HG02610 (cell line): Measurements from ENCODE around the gene MMD2.

Experiments used
- ATAC-seq: cut with Tn5 transposase; IDR thresholded peaks from one replicate; pipeline ENCODE4 v1.9.1; 2021; ENCODE audit warnings: mild to moderate bottlenecking, moderate library complexity; ENCODE audit not compliant: unreplicated experiment

MMD2 gene

DNA sequence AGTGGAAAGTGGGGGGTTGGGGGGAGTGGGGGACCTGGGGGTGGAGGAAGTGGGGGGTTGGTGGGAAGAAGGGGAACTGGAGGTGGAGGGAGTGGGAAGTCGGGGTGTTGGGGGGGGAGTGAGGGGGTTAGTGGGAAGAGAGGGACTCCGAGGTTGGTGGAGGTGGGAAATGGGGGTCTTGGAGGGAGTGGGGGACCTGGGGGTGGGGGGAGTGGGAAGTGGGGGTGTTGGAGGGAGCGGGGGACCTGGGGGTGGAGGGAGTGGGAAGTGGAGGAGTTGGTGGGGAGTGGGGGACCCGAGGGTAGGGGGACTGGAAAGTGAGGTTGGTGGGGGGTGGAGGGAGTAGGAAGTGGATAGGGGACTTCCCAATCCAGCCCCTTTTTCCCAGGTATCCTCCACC, 906 bp upstream of the MMD2 start:
- ATAC-seq, result no peak

DNA sequence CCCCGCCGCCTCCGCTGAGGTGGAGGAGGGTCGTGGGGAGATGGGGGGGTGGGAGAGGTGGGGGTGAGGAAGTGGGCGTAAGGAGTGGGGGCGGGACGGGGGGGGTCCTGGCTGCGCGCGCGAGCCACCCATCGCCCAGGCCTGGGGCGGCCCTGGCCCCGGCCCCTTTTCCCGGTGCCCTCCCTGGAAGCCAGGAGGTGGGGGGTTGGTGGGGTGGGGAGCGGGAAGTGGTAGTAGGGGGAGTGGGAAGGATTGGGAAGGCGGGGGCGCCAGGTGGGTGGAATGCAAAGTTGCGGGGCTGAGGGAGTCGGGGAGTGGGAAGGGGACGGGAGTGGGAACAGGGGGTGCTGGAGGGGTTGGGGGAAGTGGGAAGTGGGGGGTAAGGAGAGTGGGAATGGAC, 319 bp upstream of the MMD2 start:
- ATAC-seq, result no peak

DNA sequence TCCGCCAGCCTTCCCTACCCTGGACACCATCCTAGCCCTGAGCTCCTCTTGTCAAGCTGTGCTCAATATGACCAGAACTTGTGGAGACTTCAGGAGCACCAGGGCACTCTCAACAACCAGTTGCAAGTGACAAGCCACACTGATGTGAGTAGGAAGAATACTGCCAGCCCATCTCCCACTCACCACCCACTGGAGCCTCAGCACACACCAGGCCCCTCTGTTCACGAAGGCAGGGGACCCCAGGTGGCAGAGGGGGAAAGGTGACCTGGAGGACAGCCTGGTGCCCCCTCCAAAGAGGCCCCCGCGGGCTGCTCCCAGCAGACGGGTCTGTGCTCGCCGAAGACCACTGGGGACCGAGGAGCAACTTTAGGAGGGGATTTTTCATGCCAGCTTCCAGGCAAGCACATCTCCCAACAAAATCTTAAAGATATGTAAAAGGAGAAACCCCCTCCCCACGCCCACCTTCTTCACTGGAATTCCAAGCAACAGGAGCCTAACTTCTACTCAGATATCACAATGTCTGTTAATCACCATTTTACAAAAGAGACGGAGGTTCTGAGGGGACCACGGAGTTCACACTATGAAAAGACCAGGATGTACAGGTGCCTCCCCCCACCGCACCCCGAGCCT, 1.0 kb downstream of the MMD2 start:
- no peak for ATAC-seq

DNA sequence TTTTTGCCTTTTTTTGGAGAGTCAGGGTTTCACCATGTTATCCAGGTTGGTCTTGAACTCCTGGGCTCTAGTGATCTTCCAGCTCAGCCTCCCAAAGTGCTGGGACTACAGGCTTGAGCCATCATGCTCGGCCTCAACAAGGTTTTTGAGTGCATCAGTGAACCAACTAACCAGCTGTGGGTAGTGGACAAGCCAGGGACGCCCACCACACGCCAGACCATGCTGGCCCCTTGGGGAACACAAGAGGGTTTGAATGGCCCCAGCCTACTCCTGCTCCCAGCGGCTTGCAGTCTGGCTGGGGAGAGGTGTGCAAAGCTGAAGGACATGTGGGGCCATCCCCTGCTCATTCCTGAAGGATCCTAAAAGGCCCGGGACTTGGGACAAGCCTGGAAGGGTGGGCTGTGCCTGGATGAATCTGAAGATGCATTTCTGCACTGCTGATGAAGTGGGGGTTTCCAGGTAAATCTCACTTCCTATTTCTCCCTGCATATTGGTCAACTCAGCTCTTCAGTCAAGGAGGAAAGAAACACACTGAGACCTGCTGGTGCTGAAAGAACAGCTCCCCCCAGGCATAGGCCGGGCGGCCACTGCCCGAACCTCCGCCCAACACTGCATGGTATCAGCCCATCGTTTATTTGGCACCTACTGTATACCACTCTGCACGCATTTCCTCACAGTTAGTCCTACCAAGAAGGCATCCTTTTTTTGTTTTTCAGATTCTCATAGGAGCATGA, 6.9 kb downstream of the MMD2 start:
- no peak for ATAC-seq

DNA sequence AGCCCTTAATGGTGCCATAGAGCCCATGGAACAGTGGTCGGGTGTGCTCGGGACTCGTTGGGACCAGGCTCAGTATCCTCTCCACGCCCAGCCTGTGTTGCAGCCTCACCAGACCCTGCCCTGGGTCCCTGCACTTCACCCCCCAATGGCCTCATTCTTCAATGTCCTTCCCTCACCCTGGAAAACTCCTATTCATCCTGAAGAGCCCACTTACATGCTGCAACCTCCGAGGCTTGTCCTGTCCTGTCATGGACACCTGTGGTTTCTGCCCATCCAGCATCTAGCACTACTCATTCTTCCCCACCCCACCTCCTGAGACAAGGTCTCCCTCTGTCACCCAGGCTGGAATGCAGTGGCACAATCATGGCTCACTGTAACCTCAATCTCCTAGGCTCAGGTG, 7.7 kb downstream of the MMD2 start:
- ATAC-seq, result no peak

DNA sequence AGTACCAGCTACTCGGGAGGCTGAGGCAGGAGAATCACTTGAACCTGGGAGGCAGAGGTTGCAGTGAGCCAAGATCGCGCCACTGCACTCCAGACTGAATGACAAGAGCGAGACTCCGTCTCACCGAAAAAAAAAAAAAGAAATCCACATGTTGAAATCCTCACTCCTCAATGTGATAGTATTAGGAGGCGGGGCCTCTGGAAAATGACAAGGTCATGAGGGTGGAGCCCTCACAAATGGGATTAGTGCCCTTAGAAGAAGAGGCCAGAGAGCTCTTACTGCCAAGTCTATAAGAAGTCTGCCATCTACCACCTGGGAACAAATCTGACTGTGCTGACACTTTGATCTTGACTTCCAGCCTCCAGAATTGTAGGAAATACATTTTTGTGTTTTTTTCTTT, 10.6 kb downstream of the MMD2 start:
- ATAC-seq, result no peak

DNA sequence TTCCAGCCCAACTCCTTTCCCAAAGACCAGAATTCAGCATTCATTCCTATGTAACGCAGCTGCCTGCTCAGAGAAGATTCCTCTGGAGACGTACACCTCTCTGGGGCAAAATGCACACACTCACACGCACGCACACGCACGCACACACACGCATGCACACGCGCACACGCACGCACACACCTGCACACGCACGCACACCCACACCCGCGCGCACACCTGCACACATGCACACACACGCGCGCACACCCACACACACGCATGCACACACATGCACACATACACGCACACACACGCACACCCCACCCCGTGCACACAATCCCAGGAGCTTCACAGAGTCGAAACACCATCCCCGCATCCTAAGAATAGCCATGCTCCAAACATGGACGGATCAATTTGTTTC, 13.0 kb downstream of the MMD2 start:
- ATAC-seq, result no peak

DNA sequence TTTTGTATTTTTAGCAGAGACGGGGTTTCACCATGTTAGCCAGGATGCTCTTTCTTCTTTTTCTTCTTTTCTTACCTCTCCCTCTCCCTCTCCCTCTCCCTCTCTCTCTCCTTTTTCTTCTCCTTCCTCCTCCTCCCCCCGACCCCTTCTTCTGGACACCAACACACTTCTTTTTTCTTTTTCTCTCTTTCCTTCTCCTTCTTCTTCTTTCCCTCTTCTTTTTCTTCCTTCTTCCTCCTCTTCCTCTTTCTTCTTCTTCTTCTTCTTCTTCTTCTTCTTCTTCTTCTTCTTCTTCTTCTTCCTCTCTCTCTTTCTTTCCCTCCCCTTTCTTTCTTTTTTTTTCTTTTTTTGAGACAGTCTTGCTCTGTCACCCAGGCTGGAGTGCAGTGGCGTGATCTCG, 14.0 kb downstream of the MMD2 start:
- ATAC-seq, result no peak

DNA sequence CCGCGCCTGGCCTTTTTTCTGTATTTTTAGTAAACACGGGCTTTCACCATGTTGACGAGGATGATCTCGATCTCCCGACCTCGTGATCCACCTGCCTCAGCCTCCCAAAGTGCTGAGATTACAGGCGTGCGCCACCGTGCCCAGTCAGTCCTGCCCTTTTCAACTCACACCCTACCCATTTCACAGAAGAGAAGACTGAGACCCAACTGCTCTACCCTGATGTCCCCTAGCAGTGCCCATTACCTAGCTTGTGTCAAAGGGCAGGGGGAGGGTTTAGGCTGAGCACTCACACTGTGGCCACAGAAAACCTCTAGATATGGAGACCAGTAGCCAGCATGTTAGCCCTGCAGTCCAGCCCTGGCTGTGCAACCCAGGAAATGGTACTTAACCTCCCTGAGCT, 15.7 kb downstream of the MMD2 start:
- ATAC-seq, result no peak

DNA sequence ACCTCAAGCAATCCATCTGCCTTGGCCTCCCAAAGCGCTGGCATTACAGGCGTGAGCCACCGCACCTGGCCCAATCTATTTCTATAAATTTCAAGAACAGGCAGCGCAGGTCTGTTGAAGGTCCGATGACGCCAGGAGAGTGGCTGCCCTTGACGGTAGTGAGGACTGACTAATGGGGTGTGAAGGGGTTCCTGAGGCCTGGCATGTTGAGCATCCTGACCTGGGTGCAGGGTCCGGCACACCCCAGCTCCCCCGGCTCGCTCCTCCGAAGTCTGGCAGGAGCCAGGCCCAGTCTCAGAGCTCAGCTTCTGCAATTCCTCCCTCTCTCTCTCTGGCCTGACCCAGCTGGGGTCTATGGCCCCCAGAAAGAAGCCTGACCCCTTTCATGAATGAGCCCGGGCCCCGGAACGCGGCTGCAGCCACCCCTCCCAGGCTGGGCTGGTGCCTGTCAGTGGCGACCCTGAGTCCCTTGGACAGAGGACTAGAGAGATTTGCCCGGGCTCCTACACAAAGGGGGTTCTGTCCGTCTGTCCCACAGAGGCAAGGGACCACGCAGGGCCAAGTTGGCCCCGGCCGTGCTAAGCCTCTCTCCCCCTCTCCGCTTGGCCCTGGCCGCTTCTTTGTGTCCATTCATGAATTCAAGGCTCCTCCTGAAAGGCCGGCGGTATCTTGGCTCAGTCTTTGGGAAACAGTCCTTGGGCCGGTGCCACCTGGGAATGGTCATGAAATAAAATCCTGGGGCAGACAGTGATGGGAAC, 18.8 kb downstream of the MMD2 start:
- no peak for ATAC-seq

DNA sequence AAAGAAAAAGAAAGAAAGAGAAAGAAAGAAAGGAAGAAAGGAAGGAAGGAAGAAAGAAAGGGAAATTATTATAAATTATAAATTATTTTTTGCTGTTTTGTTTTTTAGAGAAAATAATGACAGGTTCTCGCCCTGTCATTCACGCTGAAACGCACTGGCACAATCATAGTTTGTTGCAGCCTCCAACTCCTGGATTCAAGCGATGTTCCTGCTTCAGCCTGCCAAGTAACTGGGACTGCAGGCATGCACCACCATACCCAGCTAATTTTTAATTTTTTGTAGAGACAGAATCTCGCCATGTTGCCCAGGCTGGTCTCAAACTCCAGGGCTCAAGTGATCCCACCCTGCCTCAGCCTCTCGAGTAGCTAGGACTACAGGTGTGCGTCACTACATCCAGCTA, 21.6 kb downstream of the MMD2 start:
- ATAC-seq, result no peak

DNA sequence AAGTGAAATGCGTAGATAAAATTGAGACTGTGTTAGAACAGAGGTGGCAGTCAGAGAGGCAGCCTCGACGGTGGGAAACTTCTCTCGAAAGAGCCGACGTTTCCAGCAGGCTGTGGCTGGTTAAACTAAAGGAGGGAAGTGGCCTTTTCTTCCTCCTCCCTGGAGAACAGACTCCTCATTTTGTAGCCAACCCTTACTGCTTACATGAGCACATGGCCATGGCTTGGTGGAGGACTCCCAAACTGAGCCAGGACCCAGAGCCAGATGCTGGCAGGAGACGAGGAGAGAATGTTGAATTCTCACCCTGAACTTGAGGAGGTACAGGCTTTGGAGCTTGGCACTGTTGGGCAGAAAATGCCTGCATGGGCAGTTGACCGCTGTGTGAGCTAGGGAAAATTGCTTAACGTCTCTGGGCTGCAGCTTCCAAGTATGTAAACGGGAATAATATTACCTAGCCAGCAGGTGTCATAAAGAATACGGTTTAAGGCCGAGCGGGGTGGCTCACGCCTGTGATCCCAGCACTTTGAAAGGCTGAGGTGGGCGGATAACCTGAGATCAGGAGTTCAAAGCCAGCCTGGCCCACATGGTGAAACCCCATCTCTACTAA, 24.5 kb downstream of the MMD2 start:
- ATAC-seq, result no peak

DNA sequence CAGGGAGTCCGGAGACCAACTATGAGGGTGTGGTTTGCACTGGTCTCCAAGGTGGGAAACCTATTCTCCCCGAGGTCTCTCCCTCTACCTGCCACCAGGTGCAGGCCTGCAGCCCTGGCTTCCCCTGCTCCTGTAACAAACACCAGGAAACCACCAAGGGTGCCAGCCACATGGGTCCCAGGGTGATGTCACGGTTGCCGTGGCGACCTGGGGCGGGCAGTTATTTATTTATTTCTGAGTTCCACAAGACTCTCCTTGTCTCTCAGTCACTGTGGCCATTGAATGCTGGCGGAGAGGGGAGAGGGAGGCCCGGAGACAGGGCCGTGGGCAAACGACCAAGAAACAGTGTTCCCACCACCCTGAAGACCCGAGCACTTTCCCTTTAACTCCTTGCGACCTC, 27.0 kb downstream of the MMD2 start:
- no peak for ATAC-seq

DNA sequence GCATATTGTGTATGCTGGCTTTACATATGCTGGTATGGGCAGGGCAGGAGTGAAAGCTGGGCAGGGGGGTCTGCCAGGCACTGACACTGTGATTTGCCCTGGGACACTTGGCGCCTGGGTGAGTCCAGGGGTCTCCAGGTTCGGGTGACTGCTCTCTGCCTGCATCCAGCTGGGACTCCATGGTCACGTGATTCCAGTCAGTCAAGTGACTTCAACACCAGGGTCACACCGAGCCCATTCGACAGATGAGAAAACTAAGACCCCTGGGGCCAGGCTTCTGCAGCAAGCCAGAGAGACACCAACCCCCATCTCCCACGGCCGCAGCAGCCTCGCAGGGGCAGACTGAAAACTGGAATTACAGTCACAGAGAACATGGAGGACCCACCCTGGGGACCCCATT, 30.0 kb downstream of the MMD2 start:
- ATAC-seq, result no peak

DNA sequence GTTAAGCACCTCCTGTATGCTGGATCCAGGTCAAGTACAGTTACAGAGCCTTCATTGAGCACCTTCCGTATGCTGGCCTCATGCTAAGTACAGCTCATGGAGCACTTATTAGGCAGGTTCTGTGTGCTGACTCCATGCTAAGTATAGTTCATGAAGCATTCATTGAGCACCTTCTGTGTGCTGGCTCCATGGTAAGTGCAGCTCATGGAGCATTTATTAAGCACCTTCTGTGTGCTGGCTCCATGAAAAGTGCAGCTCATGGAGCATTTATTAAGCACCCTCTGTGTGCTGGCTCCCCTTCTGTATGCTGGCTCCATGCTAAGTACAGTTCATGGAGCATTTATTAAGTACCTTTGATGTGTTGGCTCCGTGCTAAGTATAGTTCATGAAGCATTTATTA, 30.5 kb downstream of the MMD2 start:
- no peak for ATAC-seq

DNA sequence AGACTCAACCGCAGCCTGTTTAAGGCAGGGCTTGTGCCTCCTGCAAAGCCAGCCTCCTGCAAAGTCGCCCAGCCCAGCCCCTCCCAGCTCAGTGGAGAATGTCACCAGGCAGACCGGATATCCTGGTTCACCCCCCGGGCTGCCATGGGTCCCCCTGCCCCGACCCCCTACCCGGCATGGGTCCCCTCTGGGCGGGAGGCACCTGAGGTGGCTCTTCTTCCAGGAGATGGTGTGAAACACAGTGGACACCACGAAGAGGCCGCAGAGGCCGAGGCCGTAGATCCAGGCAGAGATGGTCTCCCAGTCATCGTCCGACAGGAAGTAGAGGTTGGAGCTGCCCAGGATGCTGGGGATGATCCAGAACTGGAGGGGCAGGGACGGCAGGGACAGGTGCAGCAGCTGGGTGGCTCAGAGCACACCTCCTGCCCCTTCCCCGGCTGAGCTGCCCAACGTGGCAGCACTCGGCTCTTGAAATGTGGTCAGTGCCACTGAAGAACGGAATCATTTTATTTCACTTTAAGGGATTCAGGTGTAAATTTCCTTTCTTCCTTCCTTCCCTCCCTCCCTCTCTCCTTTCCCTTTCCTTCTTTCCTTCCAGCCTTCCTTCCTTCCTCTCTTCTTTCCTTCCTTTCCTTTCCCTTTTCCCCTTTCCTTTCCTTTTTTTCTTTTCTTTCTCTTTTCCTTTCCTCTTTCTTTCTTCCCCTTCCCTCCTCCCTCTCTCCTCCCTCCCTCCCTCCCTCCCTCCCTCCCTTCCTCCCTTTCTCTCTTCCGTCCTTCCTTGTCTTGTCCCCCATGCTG, 38.8 kb downstream of the MMD2 start:
- ATAC-seq, result no peak

DNA sequence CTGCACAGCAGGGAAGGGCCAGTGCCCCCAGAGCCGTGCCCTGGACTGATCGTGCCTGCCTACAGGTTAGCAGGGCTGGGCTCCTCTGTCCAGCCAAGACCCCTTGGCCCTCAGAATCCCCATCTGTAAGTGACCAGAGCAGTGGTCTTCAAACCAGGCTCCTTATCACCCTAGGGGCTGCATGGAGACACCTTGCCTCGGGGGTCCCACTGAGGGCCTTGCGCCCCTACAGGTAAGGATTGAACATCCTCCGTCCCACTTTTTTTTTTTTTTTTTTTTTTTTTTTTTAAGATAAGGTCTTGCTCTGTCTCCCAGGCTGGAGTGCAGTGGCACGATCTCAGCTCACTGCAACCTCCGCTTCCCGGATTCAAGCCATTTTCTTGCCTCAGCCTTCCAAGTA, 42.9 kb downstream of the MMD2 start:
- no peak for ATAC-seq

DNA sequence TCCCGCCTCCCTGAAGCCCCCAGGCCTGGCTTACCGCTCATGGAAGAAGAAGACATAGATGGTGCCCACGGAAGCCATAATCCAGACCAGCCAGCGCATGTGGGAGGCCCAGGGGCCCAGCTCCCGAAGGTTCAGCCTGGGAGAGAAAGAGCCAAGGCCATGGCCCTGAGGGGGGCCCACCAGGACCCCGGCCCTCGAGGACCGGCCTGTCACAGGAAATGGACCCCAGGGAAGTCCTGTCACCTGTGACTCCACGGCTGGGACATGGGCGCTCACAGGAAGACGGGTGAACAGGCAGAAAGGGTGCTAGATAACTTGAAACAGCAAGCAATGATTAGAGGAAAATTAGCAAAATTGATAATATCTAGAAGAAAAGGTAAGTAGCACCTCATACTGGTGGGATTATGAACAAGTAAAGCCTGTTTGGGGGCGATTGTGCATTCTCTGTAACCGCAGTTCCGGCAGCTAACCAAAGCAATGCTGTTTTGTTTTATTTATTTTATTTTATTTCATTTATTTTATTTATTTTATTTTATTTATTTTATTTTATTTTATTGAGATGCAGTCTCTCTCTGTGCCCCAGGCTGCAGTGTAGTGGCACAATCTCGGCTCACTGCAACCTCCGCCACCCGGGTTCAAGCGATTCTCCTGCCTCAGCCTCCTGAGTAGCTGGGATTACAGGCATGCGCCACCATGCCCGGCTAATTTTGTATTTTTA, 47.7 kb downstream of the MMD2 start:
- ATAC-seq, result no peak

DNA sequence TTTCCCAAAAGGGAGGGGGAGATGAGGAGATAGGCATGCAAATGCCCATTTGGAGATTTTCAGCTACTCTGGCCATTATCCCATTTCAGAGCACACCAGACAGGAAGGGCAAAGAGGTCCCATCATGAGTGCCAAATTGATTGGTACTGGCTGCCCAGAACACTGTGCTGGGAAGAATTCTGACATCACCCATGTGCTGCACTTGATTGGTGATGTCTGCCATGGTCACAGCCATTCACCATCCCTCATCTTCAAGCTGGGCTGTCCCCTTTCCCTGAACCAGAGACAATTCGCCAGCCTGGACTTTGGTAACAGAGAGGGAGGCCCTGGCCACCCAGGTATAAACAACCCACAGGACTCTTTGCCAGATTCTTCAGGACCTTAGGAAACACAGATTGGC, 52.3 kb downstream of the MMD2 start:
- ATAC-seq, result no peak

DNA sequence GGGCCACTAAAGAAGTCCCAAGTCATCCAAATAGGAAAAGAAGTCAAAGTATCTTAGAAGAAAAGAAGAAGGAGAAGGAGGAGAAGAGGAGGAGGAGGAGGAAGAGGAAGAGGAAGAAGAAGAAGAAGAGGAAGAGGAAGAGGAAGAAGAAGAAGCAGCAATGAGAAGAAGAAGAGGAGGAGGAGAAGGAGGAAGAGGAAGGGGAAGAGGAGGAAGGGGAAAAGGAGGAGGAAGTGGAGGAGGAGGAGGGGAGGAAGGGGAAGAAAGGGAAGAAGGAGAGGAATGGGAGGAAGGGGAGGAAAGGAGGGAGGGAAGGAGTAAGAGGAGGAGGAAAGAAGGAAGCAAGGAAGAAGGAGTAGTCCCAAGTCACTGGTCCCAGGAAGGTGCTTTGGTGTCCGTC, 53.8 kb downstream of the MMD2 start:
- ATAC-seq, result no peak
